ENCODE results near the gene LRRC51.

DNA sequence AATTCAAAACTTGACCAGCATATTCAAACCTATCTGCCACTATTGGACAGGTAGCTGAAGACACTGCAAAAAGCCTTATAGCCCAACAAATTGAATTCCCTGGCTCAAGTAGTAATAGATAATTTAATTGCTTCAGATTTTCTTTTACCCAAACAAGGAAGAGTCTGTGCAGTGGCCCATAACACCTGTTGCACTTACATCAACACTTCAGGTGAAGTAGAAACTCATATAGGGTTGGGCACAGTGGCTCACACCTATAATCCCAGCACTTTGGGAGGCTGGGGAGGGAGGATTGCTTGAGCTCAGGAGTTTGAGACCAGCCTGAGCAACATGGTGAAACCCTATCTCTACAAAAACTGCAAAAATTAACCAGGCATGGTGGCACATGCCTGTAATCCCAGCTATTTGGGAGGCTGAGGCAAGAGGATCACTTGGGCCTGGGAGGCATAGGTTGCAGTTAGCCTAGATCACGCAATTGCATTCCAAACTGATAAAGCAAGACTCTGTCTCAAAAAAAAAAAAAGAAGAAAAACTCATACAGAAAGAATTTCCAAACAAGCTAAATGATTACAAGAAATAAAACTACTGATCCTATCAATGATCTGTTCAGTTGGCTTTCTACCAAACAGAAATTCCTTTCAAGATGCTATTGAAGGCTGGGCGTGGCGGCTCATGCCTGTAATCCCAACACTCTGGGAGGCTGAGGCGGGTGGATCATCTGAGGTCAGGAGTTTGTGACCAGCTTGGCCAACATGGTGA, 64.3 kb downstream of the LRRC51 start:
- no peak for TF ChIP-seq POLR2A (IDR thresholded peaks at IDR 0.05)
- TF ChIP-seq, protein P1, sequence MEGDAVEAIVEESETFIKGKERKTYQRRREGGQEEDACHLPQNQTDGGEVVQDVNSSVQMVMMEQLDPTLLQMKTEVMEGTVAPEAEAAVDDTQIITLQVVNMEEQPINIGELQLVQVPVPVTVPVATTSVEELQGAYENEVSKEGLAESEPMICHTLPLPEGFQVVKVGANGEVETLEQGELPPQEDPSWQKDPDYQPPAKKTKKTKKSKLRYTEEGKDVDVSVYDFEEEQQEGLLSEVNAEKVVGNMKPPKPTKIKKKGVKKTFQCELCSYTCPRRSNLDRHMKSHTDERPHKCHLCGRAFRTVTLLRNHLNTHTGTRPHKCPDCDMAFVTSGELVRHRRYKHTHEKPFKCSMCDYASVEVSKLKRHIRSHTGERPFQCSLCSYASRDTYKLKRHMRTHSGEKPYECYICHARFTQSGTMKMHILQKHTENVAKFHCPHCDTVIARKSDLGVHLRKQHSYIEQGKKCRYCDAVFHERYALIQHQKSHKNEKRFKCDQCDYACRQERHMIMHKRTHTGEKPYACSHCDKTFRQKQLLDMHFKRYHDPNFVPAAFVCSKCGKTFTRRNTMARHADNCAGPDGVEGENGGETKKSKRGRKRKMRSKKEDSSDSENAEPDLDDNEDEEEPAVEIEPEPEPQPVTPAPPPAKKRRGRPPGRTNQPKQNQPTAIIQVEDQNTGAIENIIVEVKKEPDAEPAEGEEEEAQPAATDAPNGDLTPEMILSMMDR (IDR thresholded peaks at IDR 0.05): no peak

Measured in sigmoid colon (tissue), 3 donors.